ENCODE measurements around the gene PAM. TPM values are rescaled to one million over a fixed set of nuclear protein-coding genes. Genes with fewer than 3 reads are reported as not detected.

The PAM gene
- polyA plus RNA-seq, 1 donor from 2014 or later: 363 TPM

GRCh38 chr5:102787134-102787533 lies 32.0 kb downstream of the PAM start:
- no peak overlapping the region for H3K4me2 ChIP-seq (ENCODE audit: low read length)
- no peak overlapping the region for H3K27ac ChIP-seq (ENCODE audit: low read length)
- no peaks in the 10 kb centered on the region for H3K36me3 ChIP-seq (ENCODE audit: insufficient read depth, low read length)
- no peak overlapping the region for H3K4me3 ChIP-seq (ENCODE audit: low read length)
- H3K79me2 ChIP-seq (replicated peaks; ENCODE audit: insufficient read depth, low read length): no peaks in the 10 kb centered on the region
- H3K27me3 ChIP-seq (ENCODE audit: insufficient read depth, low read depth, low read length): no peaks in the 10 kb centered on the region
- TF ChIP-seq REST (IDR thresholded peaks at IDR 0.05; ENCODE audit: borderline replicate concordance) (no peak), TAF1 (IDR thresholded peaks at IDR 0.05; ENCODE audit: low read depth) (no peak), RAD21 (conservative IDR thresholded peaks at IDR 0.05) (no peak), EP300 (conservative IDR thresholded peaks at IDR 0.05; ENCODE audit: poor library complexity, severe bottlenecking) (no peak), SMC3 (conservative IDR thresholded peaks at IDR 0.05; ENCODE audit: poor library complexity) (no peak), EZH2 (IDR thresholded peaks at IDR 0.05; ENCODE audit: borderline replicate concordance, insufficient read depth, low read length, poor library complexity, severe bottlenecking) (no peak), POLR2AphosphoS5 (IDR thresholded peaks at IDR 0.05) (no peak), MXI1 (conservative IDR thresholded peaks at IDR 0.05; ENCODE audit: poor library complexity, severe bottlenecking) (no peak)
- no peaks in the 10 kb centered on the region for H4K20me1 ChIP-seq (ENCODE audit: insufficient read depth)
- H2AFZ ChIP-seq (ENCODE audit: low read depth, low read length): no peak overlapping the region
- no peaks in the 10 kb centered on the region for H3F3A ChIP-seq (ENCODE audit: insufficient read depth, low read length, poor library complexity, severe bottlenecking)
- no peaks in the 10 kb centered on the region for H3K9me2 ChIP-seq (ENCODE audit: insufficient read depth, low read length)
- no peak overlapping the region for H3K9ac ChIP-seq (ENCODE audit: low read length)
- no peaks in the 10 kb centered on the region for H3K9me3 ChIP-seq (ENCODE audit: low read length)

- Histone ChIP-seq H3K36me3 (ENCODE audit: insufficient read depth, low read length) (no peaks in the 10 kb centered on the region), H3K27me3 (ENCODE audit: insufficient read depth, low read depth, low read length) (no peaks in the 10 kb centered on the region), H4K20me1 (ENCODE audit: insufficient read depth) (no peaks in the 10 kb centered on the region), H3K4me3 (ENCODE audit: low read length) (no peak overlapping the region), H3K9ac (ENCODE audit: low read length) (no peak overlapping the region), H3K4me2 (ENCODE audit: low read length) (no peak overlapping the region), H3K9me2 (ENCODE audit: insufficient read depth, low read length) (no peaks in the 10 kb centered on the region), H3K27ac (ENCODE audit: low read length) (no peak overlapping the region), H3K9me3 (ENCODE audit: low read length) (no peaks in the 10 kb centered on the region), H3K79me2 (replicated peaks; ENCODE audit: insufficient read depth, low read length) (no peaks in the 10 kb centered on the region), H3F3A (ENCODE audit: insufficient read depth, low read length, poor library complexity, severe bottlenecking) (no peaks in the 10 kb centered on the region), H2AFZ (ENCODE audit: low read depth, low read length) (no peak overlapping the region)
- no peak for TF ChIP-seq MXI1 (conservative IDR thresholded peaks at IDR 0.05; ENCODE audit: poor library complexity, severe bottlenecking)
- TF ChIP-seq REST (IDR thresholded peaks at IDR 0.05; ENCODE audit: borderline replicate concordance): no peak
- no peak for TF ChIP-seq RAD21 (conservative IDR thresholded peaks at IDR 0.05)
- no peak for TF ChIP-seq EZH2 (IDR thresholded peaks at IDR 0.05; ENCODE audit: borderline replicate concordance, insufficient read depth, low read length, poor library complexity, severe bottlenecking)
- TF ChIP-seq POLR2AphosphoS5 (IDR thresholded peaks at IDR 0.05): no peak
Observed at GRCh38 chr5:102788788-102789187, 33.7 kb downstream of the PAM start.

All from neural cell (in vitro differentiated cells).